Measurements from ENCODE around the gene CTSO. TPM values are rescaled to one million over a fixed set of nuclear protein-coding genes. Genes with fewer than 3 reads are reported as not detected.

CTSO gene
- total and polyA plus RNA-seq, 2 of the 8 experiments (the other 6 are each of a cell fraction or from before 2014, with no cell fraction given) = 0.39 to 0.41 TPM

- H3K4ac ChIP-seq (replicated peaks; ENCODE audit: insufficient read length, low read depth, low read length) = no peak overlapping the region
- H4K91ac ChIP-seq (replicated peaks; ENCODE audit: insufficient read length, low read length) = no peak overlapping the region
- peaks cover 0 to 3% (median 1%) of the 10 kb centered on the region in 4 experiments; a peak in 2 of 7 replicates for H3K4me1 ChIP-seq (replicated peaks in 1 of 4; ENCODE audit: control insufficient read depth in 3 of 4, insufficient read depth in 4 of 4, low read length in 3 of 4)
- no peak overlapping the region for H2BK12ac ChIP-seq (ENCODE audit: low read depth, low read length)
- H4K5ac ChIP-seq (ENCODE audit: insufficient read length, low read depth, low read length) = no peak overlapping the region
- H2BK15ac ChIP-seq (ENCODE audit: low read length) = no peak overlapping the region
- H2AK5ac ChIP-seq (ENCODE audit: low read depth, low read length) = no peak overlapping the region
- no peaks in the 10 kb centered on the region for H3K27me3 ChIP-seq (replicated peaks in 1 of 4; ENCODE audit: control insufficient read depth in 3 of 4, extremely low read depth in 1 of 4, insufficient read depth in 3 of 4, low read length in 3 of 4)
- peaks cover 0 to 3% of the 10 kb centered on the region in 2 experiments; a peak in 1 of 4 replicates for H3K9me3 ChIP-seq (ENCODE audit: insufficient read depth in 2 of 2, low read depth in 1 of 2, low read length in 1 of 2)
- FAIRE-seq (no peak), DNase-seq (ENCODE audit: low read depth in 1 of 2, low spot score in 2 of 2) (no peak)
- POLR2A ChIA-PET (ENCODE audit: partially characterized antibody) = interaction anchor here (1.5 kb wide), 1 partner anchor 10 kb away, joined by 3 read pairs; no protein-coding TSS in a partner anchor
- no peak overlapping the region for H3K56ac ChIP-seq (replicated peaks; ENCODE audit: insufficient read length, low read depth, low read length)
- no peaks in the 10 kb centered on the region; a peak in 1 of 8 replicates for H3K36me3 ChIP-seq (ENCODE audit: control insufficient read depth in 2 of 4, insufficient read depth in 4 of 4, low read length in 3 of 4)
- H3K18ac ChIP-seq (ENCODE audit: extremely low read depth, low read length) = no peak overlapping the region
- no peak overlapping the region for H2AFZ ChIP-seq (ENCODE audit: low read length)
- H3K4me2 ChIP-seq (ENCODE audit: insufficient read depth in 1 of 2, low read depth in 2 of 2, low read length in 2 of 2) = no peak overlapping the region
- 91% methylated on average over 1 of the region's 1 CpG; no CpG with 5 or more reads in 1 of the 2 experiments for WGBS, 2 experiments (ENCODE audit: extremely low coverage in 1 of 2, insufficient coverage in 1 of 2, insufficient read length in 1 of 2, insufficient replicate concordance in 2 of 2, low coverage in 1 of 2, low lambda C conversion rate in 2 of 2, missing lambda C conversion rate in 1 of 2)
- no peak overlapping the region for H3K23ac ChIP-seq (ENCODE audit: insufficient read length)
- no peak overlapping the region for H3K27ac ChIP-seq (ENCODE audit: low read depth, low read length)
- H3K14ac ChIP-seq (ENCODE audit: insufficient read length) = no peak overlapping the region
- H2BK5ac ChIP-seq (ENCODE audit: low read depth, low read length) = no peak overlapping the region
- no peak overlapping the region for H2BK120ac ChIP-seq (replicated peaks; ENCODE audit: low read depth, low read length)
- no peaks in the 10 kb centered on the region for H3K79me2 ChIP-seq (ENCODE audit: control insufficient read depth in 1 of 2, insufficient read depth in 2 of 2, low read length in 2 of 2)
- H3K23me2 ChIP-seq (ENCODE audit: low read depth, low read length) = no peaks in the 10 kb centered on the region
- H4K20me1 ChIP-seq (replicated peaks in 1 of 2; ENCODE audit: control insufficient read depth in 1 of 2, insufficient read depth in 2 of 2, low read length in 2 of 2) = no peaks in the 10 kb centered on the region
- CTCF ChIA-PET (ENCODE audit: partially characterized antibody) = interaction anchor here (0.9 to 1.3 kb wide), 4 partner anchors 9 to 88 kb away, joined by 3 to 4 read pairs (median 3); no protein-coding TSS in a partner anchor
- H3K4me3 ChIP-seq (ENCODE audit: extremely low read depth in 1 of 4, insufficient read depth in 2 of 4, low read depth in 3 of 4, low read length in 4 of 4) = no peak overlapping the region
- H2BK20ac ChIP-seq (ENCODE audit: low read length) = no peak overlapping the region
- H3K79me1 ChIP-seq (ENCODE audit: low read depth, low read length) = no peaks in the 10 kb centered on the region
- no peak overlapping the region for H3K9ac ChIP-seq (replicated peaks in 1 of 4; ENCODE audit: extremely low read depth in 1 of 4, low read depth in 3 of 4, low read length in 3 of 4)
- no peak overlapping the region for H4K8ac ChIP-seq (ENCODE audit: extremely low read depth, insufficient read depth, low read length)
- TF ChIP-seq SP1 (IDR thresholded peaks at IDR 0.05; ENCODE audit: low read depth, low read length) = no peak
- TF ChIP-seq TEAD4 (IDR thresholded peaks at IDR 0.05; ENCODE audit: low read depth, low read length) = no peak
- TF ChIP-seq SRF (IDR thresholded peaks at IDR 0.05; ENCODE audit: low read depth, low read length) = no peak
- no peak for TF ChIP-seq MAFK (IDR thresholded peaks at IDR 0.05; ENCODE audit: low read depth, low read length)
- TF ChIP-seq POLR2A (IDR thresholded peaks at IDR 0.05; ENCODE audit: control extremely low read depth in 1 of 2, low read depth in 2 of 2, low read length in 2 of 2) = no peak
- TF ChIP-seq E2F6 (IDR thresholded peaks at IDR 0.05) = no peak
- TF ChIP-seq, protein P1, sequence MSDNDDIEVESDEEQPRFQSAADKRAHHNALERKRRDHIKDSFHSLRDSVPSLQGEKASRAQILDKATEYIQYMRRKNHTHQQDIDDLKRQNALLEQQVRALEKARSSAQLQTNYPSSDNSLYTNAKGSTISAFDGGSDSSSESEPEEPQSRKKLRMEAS (IDR thresholded peaks at IDR 0.05) = no peak
- TF ChIP-seq SP4 (IDR thresholded peaks at IDR 0.05; ENCODE audit: low read length) = no peak
- no peak for TF ChIP-seq CBX8 (IDR thresholded peaks at IDR 0.05; ENCODE audit: borderline replicate concordance, low read depth, low read length)
- TF ChIP-seq FOSL1 (IDR thresholded peaks at IDR 0.05; ENCODE audit: insufficient read depth, low read depth, low read length) = no peak
These were observed 20.7 kb upstream of the CTSO start for GRCh38 chr4:155974476-155974749.
